Neural crest cell (in vitro differentiated cells): ENCODE data around the gene NFU1. TPM values are rescaled to one million over a fixed set of nuclear protein-coding genes. Genes with fewer than 3 reads are reported as not detected.

Experiments
- DNase-seq: peaks from one replicate; pipeline ENCODE4 v3.0.0; 2021; ENCODE audit warnings: low read depth, mixed read lengths, low spot score
- H3K27ac Mint-ChIP-seq: one replicate; pipeline ENCODE4 v1.8.0; 2021; ENCODE audit warnings: mild to moderate bottlenecking, mixed read lengths; ENCODE audit not compliant: unreplicated experiment
- H3K27me3 Mint-ChIP-seq: 2 replicates; pipeline ENCODE4 v1.8.0; 2021; ENCODE audit warnings: low read depth, mild to moderate bottlenecking, mixed read lengths
- H3K36me3 Mint-ChIP-seq: 2 replicates; pipeline ENCODE4 v1.8.0; 2021; ENCODE audit warnings: low read depth, mild to moderate bottlenecking, mixed read lengths
- H3K4me1 Mint-ChIP-seq: 2 replicates; pipeline ENCODE4 v1.8.0; 2021; ENCODE audit warnings: mixed read lengths
- H3K4me3 Mint-ChIP-seq: one replicate; pipeline ENCODE4 v1.8.0; 2021; ENCODE audit warnings: mild to moderate bottlenecking, mixed read lengths
- H3K9me3 Mint-ChIP-seq: 2 replicates; pipeline ENCODE4 v1.8.0; 2021; ENCODE audit warnings: mixed read lengths
- CTCF ChIP-seq: fragments of 200-600 bp; sonication (generic); conservative IDR thresholded peaks from 2 replicates; pipeline ENCODE4 v1.5.0; 2021; ENCODE audit warnings: antibody characterized with exemption, mild to moderate bottlenecking
- total RNA-seq: library from RNA; stranded (reverse); gene quantifications from 2 replicates; pipeline ENCODE4 v1.2.1, GENCODE V29; 2021

The NFU1 gene
- total RNA-seq, 1 donor from 2014 or later, result 42.7 TPM

DNA sequence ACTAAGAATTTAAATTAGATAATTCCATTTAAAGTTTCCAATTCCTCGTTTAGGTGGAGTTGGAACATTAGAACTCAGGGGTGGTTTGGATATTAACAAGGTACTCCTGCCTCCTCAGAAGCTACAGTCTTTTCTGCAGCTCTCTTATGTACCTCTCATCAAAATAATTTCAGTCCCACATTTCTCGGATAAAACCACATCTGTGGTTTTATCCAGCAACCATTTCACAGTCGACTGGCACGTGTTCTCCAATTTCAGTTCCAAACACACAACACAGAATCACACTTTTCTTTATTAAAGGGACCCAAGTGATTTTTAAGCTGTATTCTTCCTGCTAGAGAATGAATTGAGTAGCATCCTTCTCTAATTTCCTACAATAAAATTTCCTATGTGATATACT, 22.7 kb upstream of the NFU1 start:
- peaks cover 3% of the 10 kb centered on the region for H3K36me3 Mint-ChIP-seq
- TF ChIP-seq CTCF, result no peak
- no peaks in the 10 kb centered on the region for H3K27me3 Mint-ChIP-seq
- H3K4me1 Mint-ChIP-seq, result no peaks in the 10 kb centered on the region
- no peaks in the 10 kb centered on the region for H3K9me3 Mint-ChIP-seq
- no peak for DNase-seq
- H3K4me3 Mint-ChIP-seq, result no peak overlapping the region
- no peak overlapping the region for H3K27ac Mint-ChIP-seq

DNA sequence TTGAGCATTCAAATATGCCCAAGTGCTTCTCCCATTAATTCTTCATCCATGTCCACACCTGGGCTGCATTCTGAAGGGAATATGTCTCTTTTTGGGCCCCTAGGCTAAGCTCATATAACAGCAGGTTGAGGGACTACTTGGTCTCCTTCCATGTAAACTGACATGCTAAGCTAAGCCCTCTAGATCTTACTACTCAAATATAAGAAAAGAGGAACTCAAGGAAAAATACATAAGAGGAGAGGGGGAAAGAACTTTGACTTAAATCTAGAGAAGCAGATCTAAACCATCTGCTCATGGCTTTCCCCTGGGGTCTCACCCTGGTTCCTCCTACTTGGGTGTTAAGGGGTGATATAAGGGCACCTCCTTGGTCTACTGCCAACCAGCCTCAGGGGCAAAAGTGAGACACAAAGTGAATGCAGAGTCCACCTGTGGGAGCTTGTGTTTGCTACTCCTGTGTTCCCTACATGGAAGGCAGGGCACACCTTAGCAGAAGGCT, 19.8 kb upstream of the NFU1 start:
- Mint-ChIP-seq H3K4me3 (no peak overlapping the region), H3K36me3 (peaks cover 2% of the 10 kb centered on the region), H3K27me3 (no peaks in the 10 kb centered on the region), H3K4me1 (peaks cover 5% of the 10 kb centered on the region), H3K27ac (no peak overlapping the region), H3K9me3 (no peaks in the 10 kb centered on the region)
- no peak for DNase-seq
- TF ChIP-seq CTCF, result no peak

- TF ChIP-seq CTCF, result no peak
- H3K36me3 Mint-ChIP-seq, result no peaks in the 10 kb centered on the region
- DNase-seq, result no peak
- no peaks in the 10 kb centered on the region for H3K9me3 Mint-ChIP-seq
- no peak overlapping the region for H3K4me3 Mint-ChIP-seq
- no peak overlapping the region for H3K27ac Mint-ChIP-seq
- H3K27me3 Mint-ChIP-seq, result no peaks in the 10 kb centered on the region
- H3K4me1 Mint-ChIP-seq, result peaks cover 5% of the 10 kb centered on the region
Measured at GRCh38 chr2:69456154-69456553, 18.9 kb upstream of the NFU1 start.

GRCh38 chr2:69454976-69455375, 17.7 kb upstream of the NFU1 start:
- Mint-ChIP-seq H3K27me3 (no peaks in the 10 kb centered on the region), H3K36me3 (no peaks in the 10 kb centered on the region), H3K4me3 (no peak overlapping the region), H3K27ac (no peak overlapping the region), H3K4me1 (peaks cover 5% of the 10 kb centered on the region), H3K9me3 (no peaks in the 10 kb centered on the region)
- DNase-seq, result no peak
- no peak for TF ChIP-seq CTCF

DNA sequence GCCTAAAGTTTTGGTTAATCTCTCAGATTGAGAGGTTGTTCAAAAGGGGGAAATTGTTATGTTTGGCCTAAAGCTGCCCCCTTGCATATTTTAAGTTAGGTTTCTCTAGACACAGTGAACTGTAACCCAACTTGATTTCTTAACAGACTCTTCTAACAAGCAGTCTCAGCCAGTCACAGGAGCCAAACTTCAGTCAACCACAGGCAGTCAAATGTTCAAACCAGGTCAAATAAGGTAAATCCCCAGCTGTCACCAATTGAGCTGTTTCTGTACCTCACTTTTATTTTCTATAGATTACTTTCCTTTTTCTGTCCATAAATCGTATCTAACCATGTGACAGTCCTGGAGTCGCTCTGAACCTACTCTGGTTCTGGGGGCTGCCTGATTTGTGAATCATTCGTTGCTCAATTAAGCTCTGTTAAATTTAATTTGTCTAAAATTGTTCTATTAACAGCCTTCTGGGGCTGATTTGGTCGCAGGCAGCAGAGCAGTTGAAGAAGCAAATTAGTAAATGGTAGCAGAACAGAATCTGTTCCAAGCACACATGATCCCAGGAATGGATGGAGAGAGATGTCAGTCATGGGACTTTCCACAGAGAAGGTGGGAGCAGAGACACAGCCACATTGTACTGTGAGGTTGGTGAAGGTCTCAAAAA, 16.4 kb upstream of the NFU1 start:
- Mint-ChIP-seq H3K9me3 (no peaks in the 10 kb centered on the region), H3K36me3 (no peaks in the 10 kb centered on the region), H3K27me3 (no peaks in the 10 kb centered on the region), H3K27ac (no peak overlapping the region), H3K4me3 (no peak overlapping the region), H3K4me1 (peaks cover 5% of the 10 kb centered on the region)
- no peak for DNase-seq
- TF ChIP-seq CTCF, result no peak
